ENCODE data around the gene LCE5A.
A peak's percentile ranks its signal among the peaks of the same experiment; 100 is the strongest.

The LCE5A gene

DNA sequence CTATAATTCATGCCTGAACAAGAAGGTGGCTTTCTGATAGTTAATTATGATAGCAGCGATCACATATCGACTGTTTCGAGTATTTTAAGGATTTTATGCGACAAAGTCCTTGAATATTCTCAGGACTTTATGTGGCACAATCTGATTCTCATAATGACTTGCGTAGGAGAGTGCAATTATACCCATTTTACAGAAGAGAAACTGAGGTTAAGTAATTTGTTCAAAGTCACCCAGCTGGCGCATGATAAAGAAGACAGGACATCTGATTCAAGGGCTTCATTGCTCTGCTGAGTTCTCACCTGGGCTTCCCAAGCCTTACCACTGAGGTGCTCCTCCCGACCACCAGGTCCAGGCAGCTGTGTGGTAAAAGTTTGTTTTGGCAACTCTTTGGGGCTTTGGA, 5.5 kb downstream of the LCE5A start:
- TF ChIP-seq, protein P1, sequence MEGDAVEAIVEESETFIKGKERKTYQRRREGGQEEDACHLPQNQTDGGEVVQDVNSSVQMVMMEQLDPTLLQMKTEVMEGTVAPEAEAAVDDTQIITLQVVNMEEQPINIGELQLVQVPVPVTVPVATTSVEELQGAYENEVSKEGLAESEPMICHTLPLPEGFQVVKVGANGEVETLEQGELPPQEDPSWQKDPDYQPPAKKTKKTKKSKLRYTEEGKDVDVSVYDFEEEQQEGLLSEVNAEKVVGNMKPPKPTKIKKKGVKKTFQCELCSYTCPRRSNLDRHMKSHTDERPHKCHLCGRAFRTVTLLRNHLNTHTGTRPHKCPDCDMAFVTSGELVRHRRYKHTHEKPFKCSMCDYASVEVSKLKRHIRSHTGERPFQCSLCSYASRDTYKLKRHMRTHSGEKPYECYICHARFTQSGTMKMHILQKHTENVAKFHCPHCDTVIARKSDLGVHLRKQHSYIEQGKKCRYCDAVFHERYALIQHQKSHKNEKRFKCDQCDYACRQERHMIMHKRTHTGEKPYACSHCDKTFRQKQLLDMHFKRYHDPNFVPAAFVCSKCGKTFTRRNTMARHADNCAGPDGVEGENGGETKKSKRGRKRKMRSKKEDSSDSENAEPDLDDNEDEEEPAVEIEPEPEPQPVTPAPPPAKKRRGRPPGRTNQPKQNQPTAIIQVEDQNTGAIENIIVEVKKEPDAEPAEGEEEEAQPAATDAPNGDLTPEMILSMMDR (IDR thresholded peaks at IDR 0.05) = no peak
- no peak for TF ChIP-seq ZFX (IDR thresholded peaks at IDR 0.05; ENCODE audit: borderline replicate concordance)

DNA sequence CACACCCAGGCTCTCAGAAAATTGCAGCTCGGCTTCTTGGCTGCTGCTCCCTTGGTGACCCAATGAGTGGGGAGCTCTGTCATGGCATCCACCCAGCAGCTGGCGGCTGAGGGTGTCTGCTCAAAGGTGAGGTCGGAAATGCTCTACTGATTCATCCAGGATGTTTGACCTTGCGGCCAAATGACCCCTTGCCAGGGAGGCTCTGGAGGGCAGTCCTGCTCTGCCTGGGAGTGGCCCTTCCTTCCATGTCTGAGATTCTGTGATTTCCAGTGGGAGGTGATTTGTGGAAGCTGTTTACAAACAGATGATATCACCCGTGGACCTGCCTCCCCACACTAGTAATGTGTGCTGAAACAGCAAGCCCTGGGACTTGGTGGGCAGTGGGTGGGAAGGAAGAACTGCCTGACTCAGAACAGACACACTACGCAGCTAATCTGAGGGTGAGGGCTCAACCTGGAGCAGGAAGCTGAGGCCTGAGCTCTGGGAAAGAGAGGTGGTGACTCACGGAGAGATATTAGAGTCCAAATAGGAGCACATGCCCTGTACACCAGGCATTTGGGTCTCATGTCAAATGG, 6.7 kb downstream of the LCE5A start:
- TF ChIP-seq, protein P1 (IDR thresholded peaks at IDR 0.05) = no peak
- no peak for TF ChIP-seq ZFX (IDR thresholded peaks at IDR 0.05; ENCODE audit: borderline replicate concordance)
- H3K27ac ChIP-seq = no peak overlapping the region

More for the DNA sequence above, 5.5 kb downstream of the LCE5A start:
- no peak overlapping the region for H3K27ac ChIP-seq

DNA sequence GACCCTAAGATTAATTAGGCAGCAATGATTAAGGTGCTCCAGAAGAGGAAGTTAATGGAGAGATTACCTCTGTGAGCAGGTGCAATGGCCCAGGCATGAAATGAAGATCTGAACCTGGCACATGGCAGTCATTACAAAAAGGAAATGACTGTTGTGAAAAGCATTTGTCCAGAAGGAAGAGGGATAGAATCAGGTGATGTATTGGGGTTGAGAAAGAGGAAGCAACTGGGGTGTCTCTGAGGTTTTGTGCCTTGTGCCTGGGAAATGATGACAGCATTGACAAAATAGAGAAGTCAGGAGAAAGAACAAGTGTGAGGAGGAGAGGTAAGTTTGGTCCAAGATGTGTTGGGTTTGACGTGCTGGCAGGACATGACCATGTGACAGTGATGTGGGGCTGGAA, 9.2 kb downstream of the LCE5A start:
- TF ChIP-seq, protein P1 (IDR thresholded peaks at IDR 0.05) = no peak
- no peak for TF ChIP-seq ZFX (IDR thresholded peaks at IDR 0.05; ENCODE audit: borderline replicate concordance)
- no peak overlapping the region for H3K27ac ChIP-seq

DNA sequence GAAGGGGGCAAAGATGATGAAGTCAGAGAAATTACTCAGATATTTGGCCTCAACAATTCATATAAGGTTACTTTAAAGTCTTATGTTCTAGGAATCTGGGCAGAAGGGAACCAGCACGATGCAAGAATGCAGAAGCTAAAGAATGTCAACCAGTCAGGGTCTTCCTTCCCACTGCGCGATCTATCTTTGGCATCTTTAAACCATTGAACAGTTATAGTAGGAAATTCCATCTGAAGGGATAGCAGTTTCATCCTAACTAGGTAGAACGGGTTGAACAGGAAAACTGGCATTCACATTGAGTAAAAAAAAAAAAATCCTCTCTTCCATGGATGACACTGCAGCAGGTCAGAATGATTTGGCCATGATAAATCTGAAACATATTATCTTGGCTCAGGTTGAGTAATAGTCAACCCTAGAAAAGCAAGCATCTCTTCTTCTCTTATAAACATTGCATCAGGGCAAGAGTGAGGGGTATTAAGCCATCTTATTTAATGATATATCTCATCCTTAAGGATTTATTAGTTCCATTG, 10.0 kb downstream of the LCE5A start:
- TF ChIP-seq, protein P1 (IDR thresholded peaks at IDR 0.05) = no peak
- no peak for TF ChIP-seq ZFX (IDR thresholded peaks at IDR 0.05; ENCODE audit: borderline replicate concordance)

DNA sequence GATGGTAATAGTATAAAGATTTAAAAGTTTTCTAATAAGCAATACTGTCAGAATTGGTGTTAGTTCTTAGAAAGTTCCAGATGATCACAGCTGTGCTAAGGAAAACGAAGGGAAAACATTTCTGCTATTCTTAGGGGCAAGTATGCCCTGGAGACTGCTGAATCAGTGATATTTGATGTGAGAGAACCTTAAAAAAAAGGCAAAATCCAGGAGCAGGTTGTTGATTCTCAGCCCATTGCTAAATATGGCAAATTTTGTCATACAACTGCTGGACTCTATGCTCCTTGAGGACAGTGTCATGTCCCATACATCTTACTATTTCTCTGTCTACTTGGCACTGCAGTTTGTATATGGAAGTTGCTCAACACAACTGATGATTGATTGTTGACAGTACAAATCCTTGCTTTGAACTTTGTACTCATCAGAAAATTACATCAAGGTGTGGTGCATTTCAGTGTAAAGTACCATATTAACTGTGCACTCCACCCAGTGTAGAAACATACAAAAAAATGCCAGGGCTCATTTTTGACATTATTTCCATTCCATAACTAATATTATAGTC, 14.6 kb downstream of the LCE5A start:
- no peak overlapping the region for H3K27ac ChIP-seq
- TF ChIP-seq, protein P1 (IDR thresholded peaks at IDR 0.05) = no peak
- TF ChIP-seq ZFX (IDR thresholded peaks at IDR 0.05; ENCODE audit: borderline replicate concordance) = no peak

More for the DNA sequence above, 10.0 kb downstream of the LCE5A start:
- no peak overlapping the region for H3K27ac ChIP-seq

DNA sequence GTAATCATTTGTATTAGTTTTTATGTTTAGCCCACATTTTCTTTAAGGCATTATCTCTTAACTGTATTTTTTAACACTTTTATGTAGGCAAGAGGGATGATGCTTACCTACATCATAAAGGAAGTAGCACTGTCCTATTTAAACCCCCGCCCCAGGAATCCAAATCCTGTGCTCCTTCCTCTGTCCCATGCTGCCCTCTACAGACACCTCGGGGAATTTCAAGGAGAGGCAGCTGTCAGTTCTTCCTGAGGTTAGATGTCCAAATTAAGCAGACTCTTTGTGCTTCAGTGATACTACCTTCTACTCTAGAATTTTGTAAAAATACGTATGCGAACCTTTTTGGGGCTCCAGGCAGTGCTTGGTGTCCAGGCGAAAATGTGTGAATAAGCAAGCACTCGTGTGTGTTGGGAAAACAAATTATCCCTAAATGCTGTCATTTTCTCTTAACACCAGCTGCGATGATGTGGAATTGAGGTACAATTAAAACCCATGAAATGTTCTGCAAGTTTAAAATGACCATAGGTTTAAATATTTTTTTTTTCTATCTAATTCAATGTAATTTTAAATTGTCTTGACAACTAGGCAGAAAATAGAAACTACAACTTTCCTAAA, 22.8 kb downstream of the LCE5A start:
- H3K27ac ChIP-seq = no peak overlapping the region
- TF ChIP-seq, protein P1 (IDR thresholded peaks at IDR 0.05) = peak; percentile 97
- TF ChIP-seq ZFX (IDR thresholded peaks at IDR 0.05; ENCODE audit: borderline replicate concordance) = no peak

DNA sequence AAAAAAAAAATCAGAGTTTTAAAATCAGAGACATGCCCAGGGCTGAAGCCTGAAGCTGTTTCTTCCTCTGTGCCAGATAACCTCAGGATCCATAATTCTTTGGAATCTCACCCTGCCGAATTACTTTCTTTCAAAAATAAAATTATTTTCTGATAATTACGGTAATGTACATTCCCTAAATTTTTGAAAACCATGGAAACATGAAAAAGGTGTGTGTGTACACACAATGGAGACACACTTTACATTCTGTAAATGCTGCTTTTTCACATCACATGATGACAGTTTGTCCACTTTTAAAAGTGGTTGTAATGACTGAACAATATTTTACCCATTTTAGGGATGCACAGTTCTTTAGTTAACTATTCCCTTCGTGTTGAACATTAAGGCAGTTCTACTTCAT, 25.2 kb downstream of the LCE5A start:
- no peak overlapping the region for H3K27ac ChIP-seq
- TF ChIP-seq ZFX (IDR thresholded peaks at IDR 0.05; ENCODE audit: borderline replicate concordance) = no peak
- TF ChIP-seq, protein P1 (IDR thresholded peaks at IDR 0.05) = no peak
